ENCODE data around the gene PSMD5. TPM values are rescaled to one million over a fixed set of nuclear protein-coding genes. Genes with fewer than 3 reads are reported as not detected.

PSMD5 gene
- total RNA-seq, 1 donor from 2014 or later = 54.3 TPM

DNA sequence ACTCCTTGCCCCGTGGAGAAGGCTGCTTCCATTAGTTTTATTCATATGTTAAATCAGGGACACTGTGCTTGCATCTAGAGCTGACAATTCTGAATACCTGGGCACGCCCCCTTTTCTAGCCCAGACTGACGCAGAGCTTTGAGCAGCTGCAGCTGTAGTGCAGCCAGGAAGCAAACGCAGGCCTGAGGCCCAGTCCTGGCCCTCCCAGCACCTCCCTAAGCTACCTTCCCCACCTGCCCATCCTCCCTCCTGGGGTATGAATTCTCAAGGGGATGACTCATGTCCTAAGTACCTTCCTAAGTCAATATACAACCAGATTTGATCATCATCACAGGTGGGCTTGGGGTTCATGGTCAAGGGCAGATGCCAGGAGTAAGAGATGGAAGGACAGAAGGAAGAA, 30.8 kb upstream of the PSMD5 start:
- TF ChIP-seq, protein P1, sequence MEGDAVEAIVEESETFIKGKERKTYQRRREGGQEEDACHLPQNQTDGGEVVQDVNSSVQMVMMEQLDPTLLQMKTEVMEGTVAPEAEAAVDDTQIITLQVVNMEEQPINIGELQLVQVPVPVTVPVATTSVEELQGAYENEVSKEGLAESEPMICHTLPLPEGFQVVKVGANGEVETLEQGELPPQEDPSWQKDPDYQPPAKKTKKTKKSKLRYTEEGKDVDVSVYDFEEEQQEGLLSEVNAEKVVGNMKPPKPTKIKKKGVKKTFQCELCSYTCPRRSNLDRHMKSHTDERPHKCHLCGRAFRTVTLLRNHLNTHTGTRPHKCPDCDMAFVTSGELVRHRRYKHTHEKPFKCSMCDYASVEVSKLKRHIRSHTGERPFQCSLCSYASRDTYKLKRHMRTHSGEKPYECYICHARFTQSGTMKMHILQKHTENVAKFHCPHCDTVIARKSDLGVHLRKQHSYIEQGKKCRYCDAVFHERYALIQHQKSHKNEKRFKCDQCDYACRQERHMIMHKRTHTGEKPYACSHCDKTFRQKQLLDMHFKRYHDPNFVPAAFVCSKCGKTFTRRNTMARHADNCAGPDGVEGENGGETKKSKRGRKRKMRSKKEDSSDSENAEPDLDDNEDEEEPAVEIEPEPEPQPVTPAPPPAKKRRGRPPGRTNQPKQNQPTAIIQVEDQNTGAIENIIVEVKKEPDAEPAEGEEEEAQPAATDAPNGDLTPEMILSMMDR (conservative IDR thresholded peaks at IDR 0.05) = no peak
- H3K9me3 Mint-ChIP-seq = no peaks in the 10 kb centered on the region
- H3K27me3 Mint-ChIP-seq (ENCODE audit: low read depth) = no peaks in the 10 kb centered on the region
- peaks cover 12% of the 10 kb centered on the region for H3K36me3 Mint-ChIP-seq (ENCODE audit: low read depth)
- no peak overlapping the region for H3K27ac Mint-ChIP-seq (ENCODE audit: unreplicated experiment)
- H3K4me3 Mint-ChIP-seq = peak overlapping the region; percentile 90
- DNase-seq (ENCODE audit: low read depth, low spot score) = no peak
- peaks cover 53% of the 10 kb centered on the region for H3K4me1 Mint-ChIP-seq

DNA sequence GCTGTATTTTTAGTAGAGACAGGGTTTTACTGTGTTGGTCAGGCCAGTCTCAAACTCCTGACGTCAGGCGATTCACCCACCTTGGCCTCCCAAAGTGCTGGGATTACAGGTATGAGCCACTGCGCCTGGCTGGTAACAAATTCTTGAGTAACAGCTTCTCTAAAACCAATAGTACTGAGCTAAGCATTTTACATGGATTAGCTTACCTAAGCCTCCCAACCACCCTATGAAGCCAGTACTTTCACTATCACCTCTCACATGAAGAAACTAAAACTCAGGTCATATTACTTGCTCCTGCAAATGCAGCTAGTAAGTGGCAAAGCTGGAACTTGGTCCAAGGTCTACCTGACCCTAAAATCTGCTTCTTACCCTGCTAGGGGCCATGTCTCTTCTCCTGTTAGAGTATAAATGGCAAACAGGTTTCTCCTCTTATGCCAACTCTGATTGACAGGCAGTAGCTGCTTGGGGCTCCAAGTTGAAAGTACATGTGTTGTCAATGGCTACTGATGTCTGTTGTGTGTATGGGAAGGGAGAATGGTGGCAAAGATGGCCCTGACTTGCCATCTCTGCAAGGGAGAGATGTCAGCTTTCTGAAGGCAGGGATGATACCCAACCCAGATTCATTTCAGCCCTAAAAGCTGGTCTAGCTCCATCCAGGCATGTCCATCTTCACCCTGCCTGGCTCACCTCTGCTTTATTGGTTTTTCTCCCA, 30.2 kb upstream of the PSMD5 start:
- peak overlapping the region; percentile 90 for H3K4me3 Mint-ChIP-seq
- TF ChIP-seq, protein P1 (conservative IDR thresholded peaks at IDR 0.05) = no peak
- no peaks in the 10 kb centered on the region for H3K9me3 Mint-ChIP-seq
- no peak for DNase-seq (ENCODE audit: low read depth, low spot score)
- no peaks in the 10 kb centered on the region for H3K27me3 Mint-ChIP-seq (ENCODE audit: low read depth)
- H3K36me3 Mint-ChIP-seq (ENCODE audit: low read depth) = peaks cover 16% of the 10 kb centered on the region
- H3K4me1 Mint-ChIP-seq = peaks cover 52% of the 10 kb centered on the region
- H3K27ac Mint-ChIP-seq (ENCODE audit: unreplicated experiment) = no peak overlapping the region

DNA sequence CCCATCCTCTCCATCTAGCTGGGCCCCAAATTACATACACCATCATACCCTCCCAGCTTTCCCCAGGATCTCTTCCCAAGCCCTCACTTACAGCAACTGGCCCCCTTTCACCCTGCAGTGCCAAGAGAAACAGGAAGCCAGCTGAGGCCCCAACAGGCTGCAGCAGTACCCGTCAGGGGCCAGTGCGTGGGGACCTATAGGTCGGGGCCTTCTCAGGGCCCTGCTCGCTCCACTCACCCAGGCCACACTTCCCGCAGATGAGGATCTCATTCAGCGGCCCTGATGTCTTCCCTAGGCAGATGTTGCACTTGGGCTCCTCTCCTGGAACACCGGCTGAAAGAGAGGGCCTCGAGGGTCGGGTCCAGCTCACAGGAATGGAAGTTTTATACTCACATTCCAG, 27.5 kb upstream of the PSMD5 start:
- no peaks in the 10 kb centered on the region for H3K27me3 Mint-ChIP-seq (ENCODE audit: low read depth)
- no peak overlapping the region for H3K27ac Mint-ChIP-seq (ENCODE audit: unreplicated experiment)
- H3K36me3 Mint-ChIP-seq (ENCODE audit: low read depth) = peaks cover 16% of the 10 kb centered on the region
- no peak for DNase-seq (ENCODE audit: low read depth, low spot score)
- H3K9me3 Mint-ChIP-seq = no peaks in the 10 kb centered on the region
- peak overlapping the region; percentile 49 for H3K4me3 Mint-ChIP-seq
- peaks cover 38% of the 10 kb centered on the region for H3K4me1 Mint-ChIP-seq
- TF ChIP-seq, protein P1 (conservative IDR thresholded peaks at IDR 0.05) = no peak

DNA sequence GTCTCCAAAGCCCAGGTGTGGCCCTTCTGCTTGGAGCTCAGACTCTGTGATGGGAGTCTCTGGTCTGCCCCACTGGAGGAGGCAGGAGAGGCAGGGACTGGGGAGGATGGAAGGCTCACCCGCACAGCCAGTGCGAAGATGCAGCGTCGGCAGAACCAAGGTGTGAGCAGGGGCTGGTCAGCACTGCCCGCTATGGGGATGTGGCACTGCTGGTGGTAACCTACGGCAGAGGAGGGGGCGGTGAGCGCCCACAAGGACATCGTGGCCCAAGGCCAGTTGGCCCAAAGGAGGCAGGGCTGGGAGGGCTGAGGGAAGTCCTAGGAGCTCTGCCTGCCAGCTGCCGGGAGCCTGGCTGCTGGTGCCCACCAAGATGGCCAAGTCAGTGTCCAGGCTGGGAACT, 27.0 kb upstream of the PSMD5 start:
- no peak for DNase-seq (ENCODE audit: low read depth, low spot score)
- TF ChIP-seq, protein P1 (conservative IDR thresholded peaks at IDR 0.05) = no peak
- Mint-ChIP-seq H3K36me3 (ENCODE audit: low read depth) (peaks cover 15% of the 10 kb centered on the region), H3K27ac (ENCODE audit: unreplicated experiment) (no peak overlapping the region), H3K27me3 (ENCODE audit: low read depth) (no peaks in the 10 kb centered on the region), H3K9me3 (no peaks in the 10 kb centered on the region), H3K4me1 (peaks cover 33% of the 10 kb centered on the region), H3K4me3 (peak overlapping the region; percentile 89)

DNA sequence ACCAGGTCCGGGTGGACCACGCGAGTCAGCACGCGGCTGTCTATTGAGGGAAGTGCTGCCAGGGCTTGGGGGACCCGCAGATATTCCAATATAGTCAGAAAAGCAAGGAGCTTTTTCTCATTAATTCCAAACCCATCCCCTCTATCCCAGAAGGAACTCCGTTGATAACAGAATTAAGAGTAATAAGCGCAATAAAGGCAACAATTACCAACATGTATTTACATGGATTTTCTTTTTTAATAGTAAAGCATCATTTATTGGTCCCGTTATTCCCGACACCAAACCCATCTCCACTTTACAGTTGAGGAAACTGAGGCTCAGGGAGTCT, 26.6 kb upstream of the PSMD5 start:
- peak overlapping the region; percentile 89 for H3K4me3 Mint-ChIP-seq
- H3K4me1 Mint-ChIP-seq = peaks cover 30% of the 10 kb centered on the region
- H3K27me3 Mint-ChIP-seq (ENCODE audit: low read depth) = no peaks in the 10 kb centered on the region
- TF ChIP-seq, protein P1 (conservative IDR thresholded peaks at IDR 0.05) = peak; percentile 20
- H3K9me3 Mint-ChIP-seq = no peaks in the 10 kb centered on the region
- H3K36me3 Mint-ChIP-seq (ENCODE audit: low read depth) = peaks cover 15% of the 10 kb centered on the region
- peak overlapping the region; percentile 84 for H3K27ac Mint-ChIP-seq (ENCODE audit: unreplicated experiment)
- DNase-seq (ENCODE audit: low read depth, low spot score) = no peak

All from neural crest cell (in vitro differentiated cells).